ENCODE measurements around the gene BOLA2B.

Gene BOLA2B

GRCh38 chr16:30145657-30146056 lies 47.8 kb downstream of the BOLA2B start:
- peaks cover 4% of the 10 kb centered on the region for H3K4me1 Mint-ChIP-seq
- peaks cover 28% of the 10 kb centered on the region for H3K27me3 Mint-ChIP-seq (ENCODE audit: low read depth, poor library complexity)
- no peak overlapping the region for H3K27ac Mint-ChIP-seq
- no peak for TF ChIP-seq CTCF (IDR thresholded peaks at IDR 0.05)
- peaks cover 32% of the 10 kb centered on the region for H3K9me3 Mint-ChIP-seq
- no peak overlapping the region for H3K4me3 Mint-ChIP-seq
- no peak for DNase-seq
- no peaks in the 10 kb centered on the region for H3K36me3 Mint-ChIP-seq (ENCODE audit: low read depth)

GRCh38 chr16:30144917-30145316 lies 48.5 kb downstream of the BOLA2B start:
- H3K36me3 Mint-ChIP-seq (ENCODE audit: low read depth), result no peaks in the 10 kb centered on the region
- H3K27ac Mint-ChIP-seq, result no peak overlapping the region
- peaks cover 29% of the 10 kb centered on the region for H3K27me3 Mint-ChIP-seq (ENCODE audit: low read depth, poor library complexity)
- H3K4me3 Mint-ChIP-seq, result no peak overlapping the region
- H3K9me3 Mint-ChIP-seq, result peaks cover 25% of the 10 kb centered on the region
- H3K4me1 Mint-ChIP-seq, result peaks cover 7% of the 10 kb centered on the region
- no peak for DNase-seq
- TF ChIP-seq CTCF (IDR thresholded peaks at IDR 0.05), result no peak

- H3K4me1 Mint-ChIP-seq, result peaks cover 10% of the 10 kb centered on the region
- no peaks in the 10 kb centered on the region for H3K36me3 Mint-ChIP-seq (ENCODE audit: low read depth)
- peaks cover 16% of the 10 kb centered on the region for H3K9me3 Mint-ChIP-seq
- no peak for TF ChIP-seq CTCF (IDR thresholded peaks at IDR 0.05)
- H3K27ac Mint-ChIP-seq, result no peak overlapping the region
- no peak overlapping the region for H3K4me3 Mint-ChIP-seq
- peaks cover 29% of the 10 kb centered on the region for H3K27me3 Mint-ChIP-seq (ENCODE audit: low read depth, poor library complexity)
- no peak for DNase-seq
Measured at GRCh38 chr16:30144017-30144416, 49.4 kb downstream of the BOLA2B start.

- H3K27ac Mint-ChIP-seq, result no peak overlapping the region
- DNase-seq, result no peak
- peaks cover 10% of the 10 kb centered on the region for H3K4me1 Mint-ChIP-seq
- TF ChIP-seq CTCF (IDR thresholded peaks at IDR 0.05), result no peak
- H3K27me3 Mint-ChIP-seq (ENCODE audit: low read depth, poor library complexity), result peaks cover 23% of the 10 kb centered on the region
- H3K4me3 Mint-ChIP-seq, result no peak overlapping the region
- peaks cover 9% of the 10 kb centered on the region for H3K9me3 Mint-ChIP-seq
- H3K36me3 Mint-ChIP-seq (ENCODE audit: low read depth), result no peaks in the 10 kb centered on the region
Measured at GRCh38 chr16:30143347-30143702, 50.1 kb downstream of the BOLA2B start.

Measured in nephron progenitor cell (in vitro differentiated cells).